Activated naive CD4-positive, alpha-beta T cell treated with anti-CD3 and anti-CD28 coated beads, Interleukin-2, amount 50 U/mL, for 72 hours (primary cell): ENCODE measurements around the gene CTXND1. TPM values are rescaled to one million over a fixed set of nuclear protein-coding genes. Genes with fewer than 3 reads are reported as not detected.

Source experiments
- ATAC-seq, 2 donors: fragments of 150-1000 bp; cut with Tn5 transposase; 2 replicates each; pipeline ENCODE4 v1.10.0; 2021; ENCODE audit warnings: mild to moderate bottlenecking in 2 of 2, moderate library complexity in 2 of 2
- DNase-seq, 2 donors: peaks; one replicate each; pipeline ENCODE4 v3.0.0; 2021 to 2022; ENCODE audit warnings: low spot score in 2 of 2
- H3K27ac Mint-ChIP-seq, 2 donors: one replicate each; pipeline ENCODE4 v1.8.0; 2022; ENCODE audit warnings: mild to moderate bottlenecking in 2 of 2, mixed read lengths in 2 of 2
- H3K36me3 Mint-ChIP-seq, 2 donors: one replicate each; pipeline ENCODE4 v1.8.0; 2022; ENCODE audit warnings: mixed read lengths in 2 of 2
- H3K9me3 Mint-ChIP-seq, 2 donors: one replicate each; pipeline ENCODE4 v1.8.0; 2022; ENCODE audit warnings: mixed read lengths in 2 of 2
- total RNA-seq, 2 donors: library from RNA; stranded (reverse); gene quantifications; one replicate each; pipeline ENCODE4 v1.2.3, GENCODE V29; 2022

CTXND1 gene
- total RNA-seq, 2 donors from 2014 or later = not detected

- Mint-ChIP-seq H3K27ac (no peak overlapping the region), H3K36me3 (no peaks in the 10 kb centered on the region), H3K9me3 (no peaks in the 10 kb centered on the region)
- DNase-seq = no peak
- no peak for ATAC-seq
Observed at GRCh38 chr15:80231371-80231770, 20.6 kb downstream of the CTXND1 start.

DNA sequence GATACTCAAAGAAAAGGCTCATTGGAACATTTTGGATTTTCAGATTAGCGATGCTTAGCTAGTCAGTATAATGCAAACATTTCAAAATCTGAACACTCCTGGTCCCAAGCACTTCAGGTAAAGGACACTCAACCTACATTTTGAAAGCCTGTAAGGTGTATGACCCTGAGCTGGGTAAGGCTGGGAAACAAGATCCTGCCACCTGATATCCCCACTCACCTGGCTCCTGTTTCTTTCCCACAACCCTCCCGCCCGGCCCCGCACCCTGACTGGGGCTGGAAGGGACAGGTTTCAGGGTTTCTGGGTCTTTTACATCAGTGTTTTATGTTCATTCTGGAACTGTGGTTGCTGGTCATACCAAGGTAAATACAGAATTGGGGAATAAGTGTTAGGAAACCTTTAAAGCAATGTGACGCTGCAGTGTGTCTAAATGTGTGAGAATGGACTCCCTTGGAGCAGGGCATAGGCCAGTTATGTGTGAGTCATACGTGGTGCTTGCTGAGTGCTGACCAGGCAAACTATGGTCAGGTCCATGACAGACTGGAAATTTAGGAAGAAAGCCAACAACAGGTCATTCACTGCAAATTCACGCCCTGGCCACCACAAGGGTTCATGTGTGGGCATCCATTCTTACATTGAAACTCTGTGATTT lies 22.9 kb downstream of the CTXND1 start:
- no peak overlapping the region for H3K27ac Mint-ChIP-seq
- H3K9me3 Mint-ChIP-seq = no peaks in the 10 kb centered on the region
- H3K36me3 Mint-ChIP-seq = no peaks in the 10 kb centered on the region
- ATAC-seq = no peak
- no peak for DNase-seq

DNA sequence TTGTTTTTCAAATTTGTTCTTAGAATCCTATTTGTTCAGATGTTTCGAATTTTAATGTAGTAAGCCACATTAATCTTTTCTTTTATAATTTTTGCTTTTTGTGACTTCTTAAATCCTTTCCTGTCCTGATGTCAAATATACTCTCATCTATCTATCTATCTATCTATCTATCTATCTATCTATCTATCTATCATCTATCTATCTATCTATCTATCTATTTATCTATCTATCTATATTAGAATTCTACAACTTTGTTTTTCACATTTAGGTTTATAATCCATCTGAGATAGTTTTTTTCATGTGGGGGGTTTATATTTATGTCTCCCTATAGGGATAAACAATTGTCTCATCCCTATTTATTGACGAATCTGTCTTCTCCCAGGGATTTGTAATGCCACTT lies 32.1 kb downstream of the CTXND1 start:
- DNase-seq (no peak), ATAC-seq (no peak)
- H3K9me3 Mint-ChIP-seq = no peaks in the 10 kb centered on the region
- no peak overlapping the region for H3K27ac Mint-ChIP-seq
- no peaks in the 10 kb centered on the region for H3K36me3 Mint-ChIP-seq

GRCh38 chr15:80217327-80217900 lies 34.6 kb downstream of the CTXND1 start:
- Mint-ChIP-seq H3K27ac (no peak overlapping the region), H3K9me3 (no peaks in the 10 kb centered on the region), H3K36me3 (no peaks in the 10 kb centered on the region)
- DNase-seq = no peak
- ATAC-seq = no peak

- DNase-seq = no peak
- no peaks in the 10 kb centered on the region for H3K36me3 Mint-ChIP-seq
- ATAC-seq = no peak
- H3K9me3 Mint-ChIP-seq = no peaks in the 10 kb centered on the region
- no peak overlapping the region for H3K27ac Mint-ChIP-seq
Observed at GRCh38 chr15:80216911-80217310, 35.1 kb downstream of the CTXND1 start.

GRCh38 chr15:80216141-80216540 lies 35.9 kb downstream of the CTXND1 start:
- DNase-seq (no peak), ATAC-seq (no peak)
- Mint-ChIP-seq H3K9me3 (no peaks in the 10 kb centered on the region), H3K27ac (peak overlapping the region in 1 of 2 donors; percentile 13), H3K36me3 (no peaks in the 10 kb centered on the region)

GRCh38 chr15:80214910-80215309 lies 37.1 kb downstream of the CTXND1 start:
- DNase-seq (no peak), ATAC-seq (no peak)
- Mint-ChIP-seq H3K36me3 (no peaks in the 10 kb centered on the region), H3K9me3 (no peaks in the 10 kb centered on the region), H3K27ac (no peak overlapping the region)

GRCh38 chr15:80211976-80212375 lies 40.0 kb downstream of the CTXND1 start:
- ATAC-seq = no peak
- H3K9me3 Mint-ChIP-seq = no peaks in the 10 kb centered on the region
- DNase-seq = no peak
- H3K27ac Mint-ChIP-seq = no peak overlapping the region
- H3K36me3 Mint-ChIP-seq = no peaks in the 10 kb centered on the region

DNA sequence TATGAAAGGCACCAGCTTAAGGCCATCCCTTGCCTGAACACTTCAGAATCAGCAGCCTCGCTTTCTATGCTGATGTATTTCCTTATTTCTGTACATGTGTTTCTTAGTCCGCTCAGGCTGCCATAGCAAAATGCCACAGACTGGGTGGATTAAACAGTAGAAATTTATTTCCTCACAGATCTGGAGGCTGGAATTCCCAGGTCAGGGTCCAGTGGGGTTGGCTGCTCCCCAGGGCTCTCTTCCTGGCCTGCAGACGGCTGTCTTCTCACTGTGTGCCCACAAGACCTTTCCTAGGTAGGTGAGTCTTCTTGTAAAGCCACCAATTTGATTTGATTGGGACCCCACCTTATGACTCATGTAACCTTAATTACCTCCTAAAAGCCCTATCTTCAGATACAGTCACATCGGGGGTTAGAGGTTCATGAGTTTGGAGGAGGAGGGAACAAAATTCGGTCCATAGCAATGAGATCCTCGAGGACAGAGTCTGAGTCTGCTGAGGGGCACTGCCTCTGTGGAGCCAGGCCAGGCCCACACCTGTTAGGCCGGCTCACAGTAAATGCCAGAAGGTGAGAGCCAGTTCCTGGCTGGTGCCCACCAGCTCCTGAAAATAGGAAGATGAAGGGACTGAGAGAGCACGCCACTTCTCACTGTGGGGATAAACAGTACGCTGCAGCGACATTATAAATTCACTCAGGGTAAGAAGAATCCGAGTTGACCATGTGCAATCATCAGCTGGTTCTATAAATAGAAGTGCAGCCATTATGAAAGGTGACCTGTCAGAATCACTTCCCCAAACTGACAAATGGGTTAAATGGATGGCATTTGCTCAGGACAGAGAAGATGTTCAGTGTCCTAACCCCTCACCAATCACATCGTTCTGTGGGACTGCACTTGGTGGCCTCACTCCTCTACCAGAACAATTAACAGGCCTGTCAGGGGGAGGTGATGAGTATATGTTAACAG lies 41.1 kb downstream of the CTXND1 start:
- DNase-seq (no peak), ATAC-seq (no peak)
- Mint-ChIP-seq H3K36me3 (no peaks in the 10 kb centered on the region), H3K27ac (no peak overlapping the region), H3K9me3 (no peaks in the 10 kb centered on the region)

- ATAC-seq (no peak), DNase-seq (no peak)
- Mint-ChIP-seq H3K27ac (no peak overlapping the region), H3K9me3 (no peaks in the 10 kb centered on the region), H3K36me3 (no peaks in the 10 kb centered on the region)
Observed at GRCh38 chr15:80208758-80209734, 43.0 kb downstream of the CTXND1 start.

DNA sequence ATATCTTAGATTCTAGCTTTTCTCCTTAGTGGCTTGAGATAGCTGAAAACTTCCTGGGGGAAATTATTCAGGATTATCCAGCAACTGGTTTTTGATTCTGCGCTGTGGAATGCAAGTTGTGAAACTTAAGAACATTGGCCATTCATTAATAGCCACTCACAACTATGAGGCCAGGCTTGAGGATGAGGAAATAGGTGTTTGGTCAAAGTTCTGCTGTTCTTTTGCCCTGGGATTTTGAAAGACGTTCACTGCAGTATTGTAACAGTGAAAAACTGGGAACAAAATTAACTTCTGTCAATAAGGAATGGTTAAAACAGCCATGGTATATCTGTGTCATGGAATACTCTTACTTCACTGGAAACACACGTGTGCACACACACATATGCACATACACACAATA lies 44.1 kb downstream of the CTXND1 start:
- H3K9me3 Mint-ChIP-seq = no peaks in the 10 kb centered on the region
- DNase-seq (no peak), ATAC-seq (no peak)
- H3K36me3 Mint-ChIP-seq = no peaks in the 10 kb centered on the region
- H3K27ac Mint-ChIP-seq = no peak overlapping the region

- no peak for ATAC-seq
- Mint-ChIP-seq H3K9me3 (no peaks in the 10 kb centered on the region), H3K27ac (no peak overlapping the region), H3K36me3 (no peaks in the 10 kb centered on the region)
- no peak for DNase-seq
Observed at GRCh38 chr15:80204231-80204630, 47.8 kb downstream of the CTXND1 start.

DNA sequence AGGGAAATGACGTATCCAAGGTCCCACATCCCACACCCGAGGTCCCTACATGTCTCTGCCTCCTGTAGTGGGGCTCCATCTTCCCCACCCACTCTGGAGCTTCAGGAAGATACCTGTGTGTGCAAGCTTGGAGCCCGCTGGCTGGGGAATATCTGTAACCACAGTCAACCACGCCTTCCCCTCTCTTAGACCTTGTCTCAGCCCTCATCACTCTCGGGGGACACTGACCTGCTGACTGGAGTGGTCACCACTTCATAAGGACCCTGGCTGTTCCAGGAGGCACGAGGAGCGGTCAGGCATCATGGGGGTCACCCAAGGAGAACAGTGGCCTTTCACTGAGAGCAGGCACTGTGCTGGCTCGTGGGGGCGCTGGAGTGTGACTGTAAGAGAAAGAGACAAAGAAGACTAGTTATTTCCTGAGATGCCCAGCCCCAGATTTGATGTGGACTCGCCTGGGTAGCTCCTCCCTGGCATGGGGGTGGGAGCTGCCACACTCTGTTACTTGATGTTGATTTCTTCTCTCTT lies 48.6 kb downstream of the CTXND1 start:
- H3K36me3 Mint-ChIP-seq = no peaks in the 10 kb centered on the region
- DNase-seq (no peak), ATAC-seq (no peak)
- H3K27ac Mint-ChIP-seq = no peak overlapping the region
- no peaks in the 10 kb centered on the region for H3K9me3 Mint-ChIP-seq

DNA sequence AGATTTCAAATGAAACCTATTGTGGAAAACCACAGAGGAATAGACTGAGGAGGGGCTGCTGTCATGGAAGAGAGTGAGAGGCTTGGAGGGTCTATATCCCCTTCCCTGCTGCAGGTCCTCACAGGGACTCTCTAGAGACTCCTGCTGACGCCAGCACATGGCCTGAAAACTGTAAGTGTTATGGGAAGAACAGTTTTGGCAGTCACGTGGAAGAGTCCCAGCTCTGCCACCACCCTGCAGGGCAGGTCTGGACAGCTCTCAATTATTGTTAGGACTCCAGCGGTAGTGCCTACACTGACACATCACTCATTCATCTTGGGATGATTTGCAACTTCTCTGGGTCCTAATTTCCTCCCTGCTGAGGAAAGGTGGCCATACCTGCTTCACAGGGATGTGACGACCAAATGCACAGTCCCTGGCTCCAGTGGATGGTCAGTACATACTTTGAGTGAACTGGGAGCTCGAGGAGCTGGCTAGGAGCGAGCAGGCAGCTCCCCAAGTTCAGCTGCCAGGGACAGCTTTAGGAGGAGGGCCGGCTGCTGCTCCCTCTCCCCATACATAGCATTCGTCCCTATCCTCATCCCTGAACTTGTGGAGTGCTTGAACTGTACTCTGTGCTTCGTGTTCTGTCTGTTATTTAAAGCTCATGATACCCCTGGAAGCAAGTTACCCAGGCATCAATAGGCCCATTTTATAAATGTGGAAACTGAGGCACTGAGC lies 49.2 kb downstream of the CTXND1 start:
- no peaks in the 10 kb centered on the region for H3K9me3 Mint-ChIP-seq
- DNase-seq = no peak
- no peak for ATAC-seq
- no peak overlapping the region for H3K27ac Mint-ChIP-seq
- no peaks in the 10 kb centered on the region for H3K36me3 Mint-ChIP-seq

DNA sequence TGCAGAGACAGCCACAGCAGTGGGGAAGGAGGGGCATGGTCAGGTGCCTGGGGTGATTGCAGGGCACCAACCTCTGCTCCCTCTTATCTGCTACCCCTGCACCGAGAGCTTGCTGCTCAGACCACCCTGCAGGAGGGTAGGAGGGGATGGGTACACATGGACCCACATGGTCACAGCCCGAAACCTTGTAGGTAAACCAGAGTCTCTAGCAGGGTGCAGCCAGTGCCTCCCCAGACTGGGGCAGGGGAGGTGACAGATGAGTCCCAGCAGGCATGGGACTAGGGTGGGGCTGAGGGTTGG lies 50.0 kb downstream of the CTXND1 start:
- DNase-seq (no peak), ATAC-seq (no peak)
- H3K36me3 Mint-ChIP-seq = no peaks in the 10 kb centered on the region
- no peaks in the 10 kb centered on the region for H3K9me3 Mint-ChIP-seq
- no peak overlapping the region for H3K27ac Mint-ChIP-seq
